K562 (cell line): ENCODE measurements around the gene CRYBA1. TPM values are rescaled to one million over a fixed set of nuclear protein-coding genes. Genes with fewer than 3 reads are reported as not detected.

Source experiments
- ATAC-seq: fragments of 200-7000 bp; cut with Tn5 transposase; 3 replicates; pipeline ENCODE4 v1.9.1; 2020; ENCODE audit warnings: moderate library complexity
- BruUV-seq: library from RNA; stranded (reverse); fragments of 400-500 nt; replicated peaks from 2 replicates; lab custom pipeline; 2021; lab: Mats Ljungman, UMichigan
- CTCF ChIA-PET: fragments of 300-600 bp; formaldehyde crosslinking; extraction: SDS; loops from one replicate; lab custom pipeline; 2021; ENCODE audit warnings: low intra/inter-chr PET ratio; lab: Yijun Ruan, JAX
- POLR2A ChIA-PET: fragments of 300-600, 350-650 bp; sonication (Branson Sonifier 250); formaldehyde crosslinking; extraction: SDS; loops from one replicate; lab custom pipeline; 2021; ENCODE audit warnings: antibody characterized with exemption, inconsistent platforms; lab: Yijun Ruan, JAX
- DNase-seq, 4 experiments: peaks; one replicate each; pipeline versions ENCODE4 v3.0.0 to v3.0.0-alpha.2; 2011 to 2018; ENCODE audit warnings: low spot score in 3 of 4, mixed read lengths in 3 of 4; ENCODE audit errors: extremely low read depth in 1 of 4
- FAIRE-seq: peaks from 2 replicates; lab custom pipeline; 2011; peaks lifted over from hg19 to GRCh38; lab: Jason Lieb, UNC
- H2AFZ ChIP-seq: 2 replicates; pipeline ENCODE4 v1.6.0; 2011; ENCODE audit warnings: low read depth, low read length, control low read depth, inconsistent platforms
- H3K27ac ChIP-seq: fragments of 200-600 bp; 3 replicates; pipeline ENCODE4 v1.8.0; 2011; ENCODE audit warnings: low read depth, mild to moderate bottlenecking, control low read depth, inconsistent platforms, low read length, moderate library complexity, mixed read lengths; ENCODE audit errors: extremely low read depth
- H3K27me3 ChIP-seq, 2 experiments: fragments of 300-600 bp in 1 of 2; 2 replicates in 1 of 2; 3 replicates in 1 of 2; pipeline versions ENCODE4 v1.6.0 to v1.8.0; 2011; ENCODE audit warnings: inconsistent platforms in 2 of 2, low read length in 2 of 2, mild to moderate bottlenecking in 1 of 2, mixed read lengths in 1 of 2, moderate library complexity in 1 of 2; ENCODE audit not compliant: control insufficient read depth in 2 of 2, insufficient read depth in 2 of 2
- H3K36me3 ChIP-seq: fragments of 300-600 bp; 3 replicates; pipeline ENCODE4 v1.8.0; 2011; ENCODE audit warnings: mild to moderate bottlenecking, low read length, inconsistent platforms; ENCODE audit not compliant: control insufficient read depth, insufficient read depth
- H3K4me1 ChIP-seq, 2 experiments: fragments of 200-600 bp in 1 of 2; replicated peaks in 1 of 2; 2 replicates in 1 of 2; 3 replicates in 1 of 2; pipeline versions ENCODE4 v1.5.1 to v1.8.0; 2011; ENCODE audit warnings: inconsistent platforms in 2 of 2, low read length in 2 of 2, mild to moderate bottlenecking in 1 of 2, mixed read lengths in 1 of 2, moderate library complexity in 1 of 2; ENCODE audit not compliant: control insufficient read depth in 2 of 2, insufficient read depth in 2 of 2
- H3K4me2 ChIP-seq: 2 replicates; pipeline ENCODE4 v1.6.1; 2011; ENCODE audit warnings: low read length, control low read depth, inconsistent platforms, mixed read lengths; ENCODE audit not compliant: insufficient read depth
- H3K4me3 ChIP-seq: fragments of 200-600 bp; sonication (generic), shearing (Covaris generic); 2 replicates; pipeline ENCODE4 v1.5.1; 2016; ENCODE audit warnings: control low read depth, inconsistent platforms
- H3K79me2 ChIP-seq: fragments of 200-600 bp; 3 replicates; pipeline ENCODE4 v1.8.0; 2011; ENCODE audit warnings: low read length, inconsistent platforms; ENCODE audit not compliant: control insufficient read depth, insufficient read depth
- H3K9ac ChIP-seq, 2 experiments: 2 replicates each; pipeline versions ENCODE4 v1.6.0 to v1.6.1; 2011; ENCODE audit warnings: low read depth in 2 of 2, low read length in 2 of 2, control low read depth in 1 of 2, inconsistent platforms in 1 of 2, mild to moderate bottlenecking in 1 of 2, mixed read lengths in 1 of 2; ENCODE audit not compliant: insufficient read depth in 1 of 2
- H3K9me1 ChIP-seq: one replicate; pipeline ENCODE4 v1.6.0; 2011; ENCODE audit warnings: inconsistent platforms, mild to moderate bottlenecking, low read length, moderate library complexity; ENCODE audit not compliant: control insufficient read depth, insufficient read depth
- H3K9me3 ChIP-seq: replicated peaks from 2 replicates; pipeline ENCODE4 v1.5.1; 2011; ENCODE audit warnings: low read depth, low read length, inconsistent platforms; ENCODE audit not compliant: control insufficient read depth, insufficient read depth
- H4K20me1 ChIP-seq: replicated peaks from 2 replicates; pipeline ENCODE4 v1.6.1; 2011; ENCODE audit warnings: low read length, inconsistent platforms, mixed read lengths; ENCODE audit not compliant: control insufficient read depth, insufficient read depth
- FOXA3 ChIP-seq, 2 experiments: fragments of 450-650 bp in 1 of 2; sonication (generic) in 1 of 2; formaldehyde crosslinking; IDR thresholded peaks in 1 of 2; conservative IDR thresholded peaks in 1 of 2; 2 replicates each; pipeline versions ENCODE4 v1.4.0 to v1.8.0; 2020 to 2022; ENCODE audit warnings: mild to moderate bottlenecking in 2 of 2, missing genetic modification reagents in 1 of 2
- HMG20A ChIP-seq: fragments of 450-650 bp; formaldehyde crosslinking; conservative IDR thresholded peaks from 2 replicates; pipeline ENCODE4 v1.4.0; 2020; ENCODE audit warnings: mild to moderate bottlenecking, mixed read lengths
- KLF13 ChIP-seq: fragments of 450-650 bp; IDR thresholded peaks from 2 replicates; pipeline ENCODE4 v1.6.1; 2016; ENCODE audit warnings: missing genetic modification characterization, low read depth, mild to moderate bottlenecking, missing compliant biosample characterization, moderate library complexity, borderline replicate concordance
- MTA3 ChIP-seq: fragments of 450-650 bp; formaldehyde crosslinking; IDR thresholded peaks from 2 replicates; pipeline ENCODE4 v1.6.1; 2017; ENCODE audit warnings: mild to moderate bottlenecking, borderline replicate concordance
- POLR2G ChIP-seq: fragments of 200-400 bp; formaldehyde crosslinking; IDR thresholded peaks from 2 replicates; pipeline ENCODE4 v1.6.1; 2017; ENCODE audit warnings: low read depth, mild to moderate bottlenecking, antibody characterized with exemption, low read length, moderate library complexity
- RB1 ChIP-seq: fragments of 450-650 bp; IDR thresholded peaks from 2 replicates; pipeline ENCODE4 v1.6.1; 2017; ENCODE audit warnings: low read depth, mild to moderate bottlenecking
- SMARCC2 ChIP-seq: fragments of 450-650 bp; IDR thresholded peaks from 2 replicates; pipeline ENCODE4 v1.6.1; 2017; ENCODE audit warnings: antibody characterized with exemption, moderate library complexity, mild to moderate bottlenecking, low read depth
- SRSF3 ChIP-seq: fragments of 200-400 bp; formaldehyde crosslinking; IDR thresholded peaks from 2 replicates; pipeline ENCODE4 v1.6.1; 2016; ENCODE audit warnings: mild to moderate bottlenecking, low read length, moderate library complexity; ENCODE audit not compliant: insufficient read depth
- ZNF431 ChIP-seq: sonication (generic); formaldehyde crosslinking; IDR thresholded peaks from 2 replicates; pipeline ENCODE4 v1.8.0; 2022; ENCODE audit warnings: mild to moderate bottlenecking, missing genetic modification reagents
- WGBS: fragments of 100-300 bp; shearing (Covaris generic); methylation state at CpG from one replicate; pipeline ENCODE4 v1.1.6; 2016; ENCODE audit warnings: low coverage, mixed read lengths; ENCODE audit not compliant: insufficient coverage; ENCODE audit errors: missing lambda C conversion rate; 5-methylcytosine and 5-hydroxymethylcytosine counted together
- in situ Hi-C: fragments of 300-500 bp; cut with MboI; formaldehyde crosslinking; loops from 4 replicates; pipeline ENCODE4 v1.15.0; 2018; ENCODE audit warnings: inconsistent platforms, mixed read lengths
- intact Hi-C: fragments of 100-400 bp; cut with micrococcal nuclease; formaldehyde crosslinking; loops from 2 replicates; pipeline ENCODE4 v1.14.2; 2022
- polyA plus RNA-seq, 8 experiments: library from polyadenylated mRNA; depleted of rRNA in 4 of 8; stranded (reverse) in 5 of 8; unstranded in 3 of 8; fragments of >200 nt; fragmentation: Nextera tagmentation in 2 of 8; fragmentation: Illumina TruSeq in 1 of 8; extraction: Ambion mirVana in 2 of 8; extraction: Trizol in 1 of 8; gene quantifications; 2 replicates each; pipeline versions ENCODE4 v1.2.1 to v1.2.3, GENCODE V29; 2011 to 2014; ENCODE audit warnings: inconsistent platforms in 1 of 8, missing spikeins in 1 of 8
- total RNA-seq, 7 experiments: library from RNA; depleted of rRNA in 6 of 7; stranded (reverse); fragments of >200 nt in 6 of 7; fragmentation: Illumina TruSeq in 2 of 7; extraction: Trizol in 2 of 7; gene quantifications; 2 replicates each; pipeline versions ENCODE4 v1.2.1 to v1.2.3, GENCODE V29; 2011 to 2021; ENCODE audit warnings: low replicate concordance in 1 of 7
- TF ChIP-seq, protein P1 (sequence below): sonication (generic); formaldehyde crosslinking; IDR thresholded peaks from 2 replicates; pipeline ENCODE4 v1.8.1; 2023; ENCODE audit warnings: mild to moderate bottlenecking, missing genetic modification reagents
- TF ChIP-seq, protein P2 (sequence below), 2 experiments: fragments of 450-650 bp; conservative IDR thresholded peaks; 2 replicates each; pipeline ENCODE4 v1.6.1; 2017; ENCODE audit warnings: mild to moderate bottlenecking in 2 of 2, moderate library complexity in 2 of 2

The CRYBA1 gene
- total and polyA plus RNA-seq, 9 of the 15 experiments (the other 6 are each of a cell fraction or from before 2014, with no cell fraction given): not detected

DNA sequence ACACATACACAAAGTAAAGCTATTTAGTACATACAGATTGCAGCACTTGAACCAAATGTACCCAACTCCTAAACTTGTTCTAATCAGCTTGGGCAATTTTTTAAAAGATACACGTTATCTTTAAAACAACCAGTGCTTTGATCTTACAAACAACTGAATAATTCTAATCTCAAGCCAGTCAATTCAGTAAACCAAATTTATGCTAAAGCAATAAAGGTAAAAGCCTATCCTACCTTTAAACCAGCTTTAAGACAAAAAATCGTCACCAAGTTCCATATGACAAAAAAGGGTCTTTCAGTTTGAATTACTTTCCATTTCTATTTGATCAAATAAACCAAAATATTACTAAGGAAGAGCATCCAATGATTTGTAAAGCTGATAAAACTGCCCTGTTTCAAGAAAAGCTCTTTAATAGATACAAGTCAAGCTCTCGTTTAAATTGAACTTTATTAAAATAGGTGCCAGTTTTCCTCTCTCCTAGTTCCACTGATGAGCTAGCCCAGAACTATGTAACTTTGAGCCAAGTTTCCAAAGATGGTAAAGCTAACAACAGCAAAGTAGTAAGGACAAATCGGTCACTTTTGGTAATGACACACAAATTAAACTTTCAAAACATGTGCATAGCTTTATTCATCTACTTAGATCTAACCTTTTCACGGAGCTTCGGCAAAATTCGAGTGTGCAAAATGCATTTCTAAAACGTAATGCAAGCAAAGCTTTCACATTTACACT, 10.2 kb downstream of the CRYBA1 start:
- no peak overlapping the region for H3K4me3 ChIP-seq
- no peaks in the 10 kb centered on the region for H3K27me3 ChIP-seq
- no peak for DNase-seq
- CTCF ChIA-PET: no interaction called here
- ATAC-seq: no peak
- WGBS: 80% methylated on average over 8 of the region's 8 CpGs
- no TSS peak for BruUV-seq
- POLR2A ChIA-PET: interaction anchor here (0.5 to 2.0 kb wide), 11 partner anchors 11 to 140 kb away, joined by 3 to 7 read pairs (median 4); partner anchors contain the start of gene CRYBA1
- TF ChIP-seq ZNF431 (CRISPR knock-in tag): no peak
- no peak for TF ChIP-seq KLF13 (tag)
- TF ChIP-seq, protein P1, sequence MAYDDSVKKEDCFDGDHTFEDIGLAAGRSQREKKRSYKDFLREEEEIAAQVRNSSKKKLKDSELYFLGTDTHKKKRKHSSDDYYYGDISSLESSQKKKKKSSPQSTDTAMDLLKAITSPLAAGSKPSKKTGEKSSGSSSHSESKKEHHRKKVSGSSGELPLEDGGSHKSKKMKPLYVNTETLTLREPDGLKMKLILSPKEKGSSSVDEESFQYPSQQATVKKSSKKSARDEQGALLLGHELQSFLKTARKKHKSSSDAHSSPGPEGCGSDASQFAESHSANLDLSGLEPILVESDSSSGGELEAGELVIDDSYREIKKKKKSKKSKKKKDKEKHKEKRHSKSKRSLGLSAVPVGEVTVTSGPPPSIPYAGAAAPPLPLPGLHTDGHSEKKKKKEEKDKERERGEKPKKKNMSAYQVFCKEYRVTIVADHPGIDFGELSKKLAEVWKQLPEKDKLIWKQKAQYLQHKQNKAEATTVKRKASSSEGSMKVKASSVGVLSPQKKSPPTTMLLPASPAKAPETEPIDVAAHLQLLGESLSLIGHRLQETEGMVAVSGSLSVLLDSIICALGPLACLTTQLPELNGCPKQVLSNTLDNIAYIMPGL: no peak
- TF ChIP-seq, protein P2, sequence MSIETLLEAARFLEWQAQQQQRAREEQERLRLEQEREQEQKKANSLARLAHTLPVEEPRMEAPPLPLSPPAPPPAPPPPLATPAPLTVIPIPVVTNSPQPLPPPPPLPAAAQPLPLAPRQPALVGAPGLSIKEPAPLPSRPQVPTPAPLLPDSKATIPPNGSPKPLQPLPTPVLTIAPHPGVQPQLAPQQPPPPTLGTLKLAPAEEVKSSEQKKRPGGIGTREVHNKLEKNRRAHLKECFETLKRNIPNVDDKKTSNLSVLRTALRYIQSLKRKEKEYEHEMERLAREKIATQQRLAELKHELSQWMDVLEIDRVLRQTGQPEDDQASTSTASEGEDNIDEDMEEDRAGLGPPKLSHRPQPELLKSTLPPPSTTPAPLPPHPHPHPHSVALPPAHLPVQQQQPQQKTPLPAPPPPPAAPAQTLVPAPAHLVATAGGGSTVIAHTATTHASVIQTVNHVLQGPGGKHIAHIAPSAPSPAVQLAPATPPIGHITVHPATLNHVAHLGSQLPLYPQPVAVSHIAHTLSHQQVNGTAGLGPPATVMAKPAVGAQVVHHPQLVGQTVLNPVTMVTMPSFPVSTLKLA (conservative IDR thresholded peaks at IDR 0.05): no peak
- no peak for TF ChIP-seq HMG20A (CRISPR knock-in tag)
- no peak for TF ChIP-seq FOXA3 (CRISPR knock-in tag; conservative IDR thresholded peaks at IDR 0.05 in 1 of 2, IDR thresholded peaks at IDR 0.05 in 1 of 2)
- no peak for TF ChIP-seq SRSF3
- TF ChIP-seq MTA3: no peak
- TF ChIP-seq SMARCC2: no peak
- no peak for TF ChIP-seq POLR2G
- no peak for TF ChIP-seq RB1
- TF ChIP-seq, all 486 proteins: peak for 0
- peaks cover 66% of the 10 kb centered on the region for H3K36me3 ChIP-seq
- H3K9me1 ChIP-seq: no peaks in the 10 kb centered on the region
- no peak for FAIRE-seq
- H3K9me3 ChIP-seq: no peaks in the 10 kb centered on the region
- in situ Hi-C loops: no loop called here
- peaks cover 2% of the 10 kb centered on the region; the same call in 1 of the 2 replicates for H4K20me1 ChIP-seq
- no peak overlapping the region for H3K27ac ChIP-seq
- H3K4me2 ChIP-seq: no peak overlapping the region
- no peak overlapping the region for H2AFZ ChIP-seq
- H3K9ac ChIP-seq: no peak overlapping the region
- H3K79me2 ChIP-seq: peaks cover 30% of the 10 kb centered on the region
- no peaks in the 10 kb centered on the region; a peak in 1 of 5 replicates for H3K4me1 ChIP-seq
- intact Hi-C loops: no loop called here
